ENCODE measurements around the gene SLC2A4RG. TPM values are rescaled to one million over a fixed set of nuclear protein-coding genes. Genes with fewer than 3 reads are reported as not detected.

Gene SLC2A4RG
- total RNA-seq, 1 donor from 2014 or later = 12.0 TPM

GRCh38 chr20:63748934-63749270 is 9.3 kb downstream of the SLC2A4RG start:
- H3K9ac ChIP-seq = no peak overlapping the region
- TF ChIP-seq EZH2 (IDR thresholded peaks at IDR 0.05) = no peak
- TF ChIP-seq, protein P1, sequence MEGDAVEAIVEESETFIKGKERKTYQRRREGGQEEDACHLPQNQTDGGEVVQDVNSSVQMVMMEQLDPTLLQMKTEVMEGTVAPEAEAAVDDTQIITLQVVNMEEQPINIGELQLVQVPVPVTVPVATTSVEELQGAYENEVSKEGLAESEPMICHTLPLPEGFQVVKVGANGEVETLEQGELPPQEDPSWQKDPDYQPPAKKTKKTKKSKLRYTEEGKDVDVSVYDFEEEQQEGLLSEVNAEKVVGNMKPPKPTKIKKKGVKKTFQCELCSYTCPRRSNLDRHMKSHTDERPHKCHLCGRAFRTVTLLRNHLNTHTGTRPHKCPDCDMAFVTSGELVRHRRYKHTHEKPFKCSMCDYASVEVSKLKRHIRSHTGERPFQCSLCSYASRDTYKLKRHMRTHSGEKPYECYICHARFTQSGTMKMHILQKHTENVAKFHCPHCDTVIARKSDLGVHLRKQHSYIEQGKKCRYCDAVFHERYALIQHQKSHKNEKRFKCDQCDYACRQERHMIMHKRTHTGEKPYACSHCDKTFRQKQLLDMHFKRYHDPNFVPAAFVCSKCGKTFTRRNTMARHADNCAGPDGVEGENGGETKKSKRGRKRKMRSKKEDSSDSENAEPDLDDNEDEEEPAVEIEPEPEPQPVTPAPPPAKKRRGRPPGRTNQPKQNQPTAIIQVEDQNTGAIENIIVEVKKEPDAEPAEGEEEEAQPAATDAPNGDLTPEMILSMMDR (IDR thresholded peaks at IDR 0.05) = no peak
- no peak for TF ChIP-seq EZH2phosphoT487 (IDR thresholded peaks at IDR 0.05)
- no peaks in the 10 kb centered on the region for H3K27me3 ChIP-seq
- no peak overlapping the region for H3K4me3 ChIP-seq
- Mint-ChIP-seq H3K36me3 (peaks cover 4% of the 10 kb centered on the region), H3K4me1 (peaks cover 12% of the 10 kb centered on the region), H3K9me3 (no peaks in the 10 kb centered on the region), H3K4me3 (no peak overlapping the region), H3K27ac (peak overlapping the region; percentile 41), H3K27me3 (ENCODE audit: insufficient read depth, low read depth) (peaks cover 7% of the 10 kb centered on the region)
- no peak overlapping the region for H2AFZ ChIP-seq (replicated peaks)
- H3K36me3 ChIP-seq = no peaks in the 10 kb centered on the region
- no peak overlapping the region for H3K4me2 ChIP-seq
- H3F3A ChIP-seq (ENCODE audit: low read depth) = peaks cover 3% of the 10 kb centered on the region
- no peak overlapping the region for H3K27ac ChIP-seq
- no peaks in the 10 kb centered on the region for H4K20me1 ChIP-seq (ENCODE audit: low read depth)
- no peaks in the 10 kb centered on the region for H3K4me1 ChIP-seq
- H3K9me3 ChIP-seq (ENCODE audit: low read depth) = no peaks in the 10 kb centered on the region
- no peak for DNase-seq (ENCODE audit: low spot score)
- H3K79me2 ChIP-seq (ENCODE audit: low read depth) = no peaks in the 10 kb centered on the region

DNA sequence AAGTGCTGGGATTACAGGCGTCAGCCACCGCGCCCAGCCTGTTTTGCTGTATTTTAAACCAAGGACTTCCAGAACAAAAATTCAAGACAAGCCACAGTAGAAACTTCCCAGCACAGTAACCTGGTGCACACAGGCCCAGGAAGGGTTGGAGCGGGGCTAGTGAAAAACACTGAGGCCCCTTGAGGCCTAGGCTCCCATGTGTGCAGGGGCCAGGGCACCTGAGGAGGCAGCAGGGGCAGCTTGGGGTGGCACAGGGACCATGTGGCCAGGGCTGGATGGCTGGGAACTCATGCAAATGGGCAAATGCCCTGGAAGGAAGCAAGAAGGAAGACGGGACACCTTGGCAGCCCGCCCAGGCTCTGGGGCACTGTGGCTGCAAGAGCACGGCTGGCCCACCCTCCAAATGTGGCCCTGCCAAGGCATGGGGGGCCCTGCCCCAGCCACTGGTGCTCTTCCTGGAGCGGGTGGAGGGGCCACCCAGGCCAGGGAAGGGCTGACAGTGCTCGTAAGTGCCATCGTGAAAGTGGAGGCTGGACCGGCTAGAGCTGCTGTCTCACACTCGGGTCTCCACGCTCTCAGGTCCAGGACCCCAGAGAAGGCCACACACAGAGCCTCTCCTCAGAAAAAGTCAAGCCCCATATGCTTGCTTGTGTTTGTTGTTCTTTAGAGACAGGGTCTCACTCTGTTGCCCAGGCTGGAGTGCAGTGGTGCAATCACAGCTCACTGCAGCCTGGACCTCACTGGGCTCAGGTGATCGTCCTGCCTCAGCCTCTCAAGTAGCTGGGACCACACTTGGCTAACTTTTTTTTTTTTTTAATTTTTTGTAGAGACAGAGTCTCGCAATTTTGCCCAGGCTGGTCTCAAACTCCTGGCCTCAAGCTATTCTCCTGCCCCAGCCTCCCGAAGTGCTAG is 10.3 kb downstream of the SLC2A4RG start:
- H2AFZ ChIP-seq (replicated peaks) = no peak overlapping the region
- Mint-ChIP-seq H3K4me3 (no peak overlapping the region), H3K36me3 (peaks cover 4% of the 10 kb centered on the region), H3K4me1 (peaks cover 15% of the 10 kb centered on the region), H3K9me3 (no peaks in the 10 kb centered on the region), H3K27me3 (ENCODE audit: insufficient read depth, low read depth) (peaks cover 9% of the 10 kb centered on the region), H3K27ac (no peak overlapping the region)
- H3K79me2 ChIP-seq (ENCODE audit: low read depth) = no peaks in the 10 kb centered on the region
- no peaks in the 10 kb centered on the region for H3K27me3 ChIP-seq
- H3K9ac ChIP-seq = no peak overlapping the region
- no peaks in the 10 kb centered on the region for H3K4me1 ChIP-seq
- no peak overlapping the region for H3K4me3 ChIP-seq
- no peaks in the 10 kb centered on the region for H3F3A ChIP-seq (ENCODE audit: low read depth)
- no peak overlapping the region for H3K27ac ChIP-seq
- no peaks in the 10 kb centered on the region for H3K9me3 ChIP-seq (ENCODE audit: low read depth)
- no peak for TF ChIP-seq EZH2phosphoT487 (IDR thresholded peaks at IDR 0.05)
- no peak for TF ChIP-seq EZH2 (IDR thresholded peaks at IDR 0.05)
- TF ChIP-seq, protein P1 (IDR thresholded peaks at IDR 0.05) = no peak
- no peak overlapping the region for H3K4me2 ChIP-seq
- no peak for DNase-seq (ENCODE audit: low spot score)
- H4K20me1 ChIP-seq (ENCODE audit: low read depth) = no peaks in the 10 kb centered on the region
- no peaks in the 10 kb centered on the region for H3K36me3 ChIP-seq

- no peaks in the 10 kb centered on the region for H3F3A ChIP-seq (ENCODE audit: low read depth)
- no peaks in the 10 kb centered on the region for H3K9me3 Mint-ChIP-seq
- H3K27me3 Mint-ChIP-seq (ENCODE audit: insufficient read depth, low read depth) = peaks cover 4% of the 10 kb centered on the region
- H3K4me2 ChIP-seq = no peak overlapping the region
- H3K4me1 ChIP-seq = no peaks in the 10 kb centered on the region
- H3K4me1 Mint-ChIP-seq = peaks cover 16% of the 10 kb centered on the region
- H2AFZ ChIP-seq (replicated peaks) = no peak overlapping the region
- H3K27ac ChIP-seq = no peak overlapping the region
- no peaks in the 10 kb centered on the region for H3K36me3 ChIP-seq
- H3K27me3 ChIP-seq = no peaks in the 10 kb centered on the region
- H3K9me3 ChIP-seq (ENCODE audit: low read depth) = no peaks in the 10 kb centered on the region
- H3K36me3 Mint-ChIP-seq = no peaks in the 10 kb centered on the region
- H3K79me2 ChIP-seq (ENCODE audit: low read depth) = no peaks in the 10 kb centered on the region
- no peak overlapping the region for H3K27ac Mint-ChIP-seq
- no peak overlapping the region for H3K9ac ChIP-seq
- H3K4me3 Mint-ChIP-seq = no peak overlapping the region
- no peak for DNase-seq (ENCODE audit: low spot score)
- no peak for TF ChIP-seq EZH2 (IDR thresholded peaks at IDR 0.05)
- TF ChIP-seq, protein P1 (IDR thresholded peaks at IDR 0.05) = no peak
- no peak for TF ChIP-seq EZH2phosphoT487 (IDR thresholded peaks at IDR 0.05)
- H4K20me1 ChIP-seq (ENCODE audit: low read depth) = no peaks in the 10 kb centered on the region
- no peak overlapping the region for H3K4me3 ChIP-seq
Observed at GRCh38 chr20:63750807-63751470, 11.4 kb downstream of the SLC2A4RG start.
